ENCODE results near the gene ENOX1.

The ENOX1 gene

GRCh38 chr13:43388282-43389034, 398.3 kb downstream of the ENOX1 start:
- DNase-seq (ENCODE audit: low read depth) = no peak

DNA sequence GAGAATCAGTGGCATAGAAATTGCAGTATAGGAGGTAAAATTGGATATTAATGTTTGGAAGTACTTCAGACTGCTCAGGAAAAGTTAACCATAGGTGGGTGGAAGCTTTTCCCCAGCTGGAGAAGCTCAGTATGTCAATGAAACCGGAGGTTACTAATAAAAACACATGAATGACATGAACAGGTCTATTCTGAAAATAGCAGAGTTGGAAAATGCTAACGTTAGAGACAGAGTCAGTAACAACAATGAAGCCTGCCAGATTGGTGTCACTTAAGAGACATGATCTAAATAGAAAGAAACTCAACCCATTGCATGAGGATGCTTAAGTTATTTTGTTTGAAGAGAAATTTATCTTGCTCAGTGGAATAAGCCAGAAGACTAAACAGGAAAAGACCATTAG, 398.9 kb downstream of the ENOX1 start:
- no peak for DNase-seq (ENCODE audit: low read depth)

DNA sequence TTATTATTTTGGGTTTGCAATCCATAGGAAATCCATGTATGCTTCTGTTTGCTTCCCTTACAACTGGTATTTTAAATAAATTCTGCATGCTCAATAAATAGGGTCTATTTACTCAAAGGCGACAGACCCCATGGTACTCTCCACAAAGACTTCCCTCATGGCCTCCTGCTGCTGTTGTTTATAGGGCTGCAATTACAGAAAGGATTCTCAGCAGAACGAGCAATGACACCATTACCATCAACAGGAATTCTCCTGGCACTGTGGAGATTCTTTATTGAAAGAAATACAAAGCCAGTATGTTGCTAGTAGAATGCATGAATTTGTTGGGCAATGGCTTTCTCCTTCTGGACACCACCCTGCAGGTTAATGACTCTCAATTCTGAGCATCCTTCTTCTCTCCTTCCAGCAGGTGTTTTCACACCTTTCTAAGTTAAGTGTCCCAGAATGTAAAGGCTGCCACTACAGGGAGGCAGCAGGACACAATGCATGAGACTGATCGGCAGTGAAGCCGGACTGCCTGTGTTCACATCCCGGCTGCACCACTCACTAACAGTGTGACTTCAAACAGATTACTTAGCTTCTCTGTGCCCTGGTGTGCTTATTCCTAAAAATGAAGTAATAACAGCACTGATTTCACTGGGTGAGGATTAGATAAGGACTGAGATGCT, 403.1 kb downstream of the ENOX1 start:
- DNase-seq (ENCODE audit: low read depth) = no peak

DNA sequence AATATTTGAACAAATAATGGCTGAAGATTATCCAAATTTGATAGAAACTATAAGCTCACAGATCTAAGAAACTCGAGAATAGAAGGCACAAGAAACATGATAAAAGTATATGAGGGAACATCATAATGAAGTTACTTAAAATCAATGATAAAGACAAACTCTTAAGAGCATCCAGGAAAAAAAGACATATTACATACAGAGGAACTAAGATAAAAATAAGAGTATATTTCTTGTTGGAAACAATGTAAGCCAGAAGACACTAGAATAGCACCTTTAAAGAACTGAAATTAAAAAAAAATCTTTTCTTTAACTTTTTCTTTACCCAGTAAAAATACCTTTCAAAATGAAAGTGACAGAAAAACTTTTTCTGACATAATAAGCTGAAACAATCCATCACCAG, 407.0 kb downstream of the ENOX1 start:
- no peak for DNase-seq (ENCODE audit: low read depth)

DNA sequence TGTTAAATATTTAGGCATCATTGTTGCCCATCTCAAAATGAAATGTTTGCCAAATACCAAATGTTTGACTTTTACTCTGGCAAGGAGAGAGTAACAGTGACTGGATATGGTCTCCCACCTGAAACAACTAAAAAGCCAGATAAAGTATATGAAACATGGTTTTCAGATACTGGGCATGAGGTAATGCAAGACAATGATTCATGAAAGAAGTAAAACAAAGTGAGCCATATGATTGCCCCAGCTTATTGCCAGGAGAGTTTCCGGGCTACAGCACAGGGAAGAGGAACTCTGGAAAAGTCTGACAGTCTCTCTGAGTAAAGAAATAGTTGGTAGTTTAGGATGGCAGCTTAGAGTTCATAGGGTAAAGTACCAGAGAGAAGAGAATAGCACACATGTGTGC, 408.8 kb downstream of the ENOX1 start:
- no peak for DNase-seq (ENCODE audit: low read depth)

- no peak for DNase-seq (ENCODE audit: low read depth)
Measured at GRCh38 chr13:43377149-43377548, 409.6 kb downstream of the ENOX1 start.

DNA sequence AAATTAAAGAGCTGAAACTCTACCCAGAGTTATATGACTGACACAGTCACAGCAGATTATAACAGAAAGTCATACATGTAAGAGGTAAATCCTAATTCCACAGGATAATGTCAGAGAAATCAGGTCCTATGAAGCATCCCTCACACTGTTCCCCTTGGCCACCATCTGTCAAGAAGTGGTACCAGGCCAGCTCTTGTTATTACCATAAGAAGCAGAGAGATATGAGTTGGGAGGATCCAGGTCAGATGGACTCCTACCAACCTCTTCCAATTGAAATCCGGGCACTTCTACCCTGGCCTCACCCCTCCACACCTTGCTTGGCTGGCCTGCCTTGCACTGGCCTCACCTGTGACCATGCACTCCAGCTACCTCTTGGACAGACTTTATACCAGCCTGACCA, 410.2 kb downstream of the ENOX1 start:
- no peak for DNase-seq (ENCODE audit: low read depth)

- no peak for DNase-seq (ENCODE audit: low read depth)
Measured at GRCh38 chr13:43375797-43376465, 410.8 kb downstream of the ENOX1 start.

- DNase-seq (ENCODE audit: low read depth) = peak; percentile 83
Measured at GRCh38 chr13:43374621-43375020, 412.2 kb downstream of the ENOX1 start.

GRCh38 chr13:43373400-43373799, 413.4 kb downstream of the ENOX1 start:
- DNase-seq (ENCODE audit: low read depth) = no peak

DNA sequence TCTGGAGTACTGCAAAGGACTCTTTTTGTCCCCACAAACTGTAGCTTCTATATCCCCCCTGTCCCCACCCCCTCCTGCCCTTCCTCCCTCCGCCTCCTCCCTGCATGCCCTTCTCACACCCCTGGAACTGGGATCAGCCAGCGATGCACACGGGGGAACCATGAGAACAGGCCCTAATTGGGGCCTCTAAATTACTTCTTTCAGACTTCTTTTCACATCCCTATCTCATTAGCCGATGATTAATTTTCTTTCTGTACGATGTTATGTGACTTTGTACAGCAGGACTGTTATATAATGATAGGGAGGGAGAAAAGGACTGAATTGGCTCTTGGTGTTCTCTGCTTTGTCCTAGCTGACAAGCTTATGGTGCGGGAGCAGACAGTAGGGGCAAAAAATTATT, 415.9 kb downstream of the ENOX1 start:
- no peak for DNase-seq (ENCODE audit: low read depth)

GRCh38 chr13:43369319-43369718, 417.5 kb downstream of the ENOX1 start:
- DNase-seq (ENCODE audit: low read depth) = no peak

- peak; percentile 51 for DNase-seq (ENCODE audit: low read depth)
Measured at GRCh38 chr13:43368003-43368402, 418.8 kb downstream of the ENOX1 start.

DNA sequence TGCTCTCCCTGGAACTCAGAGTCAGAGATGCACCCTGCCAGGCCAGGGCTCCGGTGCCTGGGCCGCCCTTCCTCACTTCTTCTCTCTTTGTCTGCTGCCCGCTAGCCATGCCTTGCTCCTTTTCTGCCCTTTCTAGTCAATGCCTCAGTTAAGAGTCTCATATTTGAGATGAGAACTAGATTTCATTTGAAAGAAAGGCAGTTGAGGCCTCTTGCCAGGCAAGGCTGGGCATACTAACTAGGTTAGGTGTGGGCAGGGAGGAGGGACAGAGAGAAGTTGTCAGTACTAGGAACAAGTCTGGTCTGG, 421.8 kb downstream of the ENOX1 start:
- no peak for DNase-seq (ENCODE audit: low read depth)

GRCh38 chr13:43364210-43365038, 422.3 kb downstream of the ENOX1 start:
- DNase-seq (ENCODE audit: low read depth) = peak; percentile 49

GRCh38 chr13:43363156-43363953, 423.4 kb downstream of the ENOX1 start:
- DNase-seq (ENCODE audit: low read depth) = peak; percentile 18

GRCh38 chr13:43362556-43362955, 424.2 kb downstream of the ENOX1 start:
- DNase-seq (ENCODE audit: low read depth) = no peak

- DNase-seq (ENCODE audit: low read depth) = peak; percentile 16
Measured at GRCh38 chr13:43360892-43361610, 425.7 kb downstream of the ENOX1 start.

DNA sequence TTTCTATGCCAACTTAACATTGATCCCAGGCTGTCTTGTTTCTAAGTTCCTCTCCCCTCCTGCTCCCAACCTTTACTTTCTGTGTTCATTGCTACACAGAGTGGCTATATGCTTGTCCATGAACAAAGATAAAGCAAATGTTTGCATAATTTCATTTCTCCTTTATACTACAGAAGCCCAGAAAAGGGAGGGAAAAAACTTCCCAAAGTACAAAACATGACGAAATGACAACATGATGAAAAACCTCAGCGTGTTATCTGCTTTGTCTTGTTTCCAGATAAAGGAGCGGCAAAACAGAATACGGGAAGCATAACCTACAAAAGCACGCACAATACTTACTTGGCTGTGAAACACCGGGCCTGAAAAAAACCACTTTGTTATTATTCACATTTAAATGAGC, 426.6 kb downstream of the ENOX1 start:
- no peak for DNase-seq (ENCODE audit: low read depth)

DNA sequence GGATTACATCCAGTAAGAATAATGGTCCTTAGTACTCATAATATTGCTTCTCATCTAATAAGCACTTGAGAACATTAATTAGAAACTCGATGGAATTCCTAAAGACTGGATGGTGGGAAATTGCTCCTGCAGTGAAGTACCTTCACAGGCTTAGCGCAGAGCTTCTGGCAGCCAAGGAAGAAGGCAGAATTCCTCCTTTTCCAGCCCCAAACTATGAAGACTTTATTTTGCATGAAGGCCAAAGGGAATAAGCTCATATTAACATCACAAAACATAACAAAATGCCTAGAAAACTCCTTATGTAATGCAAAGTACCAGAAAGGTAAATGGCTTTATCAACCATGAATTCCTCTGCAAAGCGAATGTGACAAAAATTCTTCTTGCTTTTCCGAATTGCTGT, 427.2 kb downstream of the ENOX1 start:
- DNase-seq (ENCODE audit: low read depth) = no peak

- no peak for DNase-seq (ENCODE audit: low read depth)
Measured at GRCh38 chr13:43357564-43357963, 429.2 kb downstream of the ENOX1 start.
